A673 (cell line): ENCODE results near the gene CCL11. TPM values are rescaled to one million over a fixed set of nuclear protein-coding genes. Genes with fewer than 3 reads are reported as not detected.

Experiments
- BruUV-seq: library from RNA; stranded (reverse); fragments of 400-500 nt; replicated peaks from 2 replicates; lab custom pipeline; 2021; lab: Mats Ljungman, UMichigan
- CTCF ChIA-PET: fragments of 300-600 bp; sonication (Branson Sonifier 250); formaldehyde crosslinking; loops from one replicate; lab custom pipeline; 2022; ENCODE audit warnings: antibody characterized with exemption; lab: Charles Lee
- POLR2A ChIA-PET: fragments of 300-600 bp; sonication (Branson Sonifier 250); formaldehyde crosslinking; loops from one replicate; lab custom pipeline; 2022; ENCODE audit warnings: antibody characterized with exemption; ENCODE audit not compliant: low non-redundant PET; lab: Charles Lee
- DNase-seq: peaks from one replicate; pipeline ENCODE4 v3.0.0-alpha.2; 2015; ENCODE audit warnings: low spot score
- H3K27ac ChIP-seq: fragments of 200-600 bp; sonication (generic); 2 replicates; pipeline ENCODE4 v1.5.1; 2016; ENCODE audit warnings: mixed run types, low read depth, mild to moderate bottlenecking, mixed read lengths, antibody characterized with exemption, low read length; ENCODE audit not compliant: poor library complexity, severe bottlenecking
- H3K27me3 ChIP-seq: fragments of 200-600 bp; sonication (generic); replicated peaks from 2 replicates; pipeline ENCODE4 v1.6.1; 2017; ENCODE audit warnings: mixed run types, low read depth, mild to moderate bottlenecking, mixed read lengths, antibody characterized with exemption, low read length; ENCODE audit not compliant: insufficient read depth, poor library complexity
- H3K36me3 ChIP-seq: fragments of 200-600 bp; sonication (generic); 2 replicates; pipeline ENCODE4 v1.6.1; 2016; ENCODE audit warnings: mixed run types, mild to moderate bottlenecking, mixed read lengths, antibody characterized with exemption, low read length; ENCODE audit not compliant: insufficient read depth, poor library complexity, severe bottlenecking
- H3K4me1 ChIP-seq: fragments of 200-600 bp; sonication (generic); 2 replicates; pipeline ENCODE4 v1.6.1; 2017; ENCODE audit warnings: mixed run types, mild to moderate bottlenecking, mixed read lengths, antibody characterized with exemption, low read length; ENCODE audit not compliant: insufficient read depth, poor library complexity, severe bottlenecking
- H3K4me3 ChIP-seq: fragments of 200-600 bp; sonication (generic); 2 replicates; pipeline ENCODE4 v1.5.1; 2016; ENCODE audit warnings: low read depth, mixed run types, mild to moderate bottlenecking, mixed read lengths, low read length; ENCODE audit not compliant: poor library complexity, severe bottlenecking
- H3K9me3 ChIP-seq: fragments of 200-600 bp; sonication (generic); 2 replicates; pipeline ENCODE4 v1.6.1; 2016; ENCODE audit warnings: mixed run types, low read depth, mild to moderate bottlenecking, mixed read lengths, antibody characterized with exemption, low read length; ENCODE audit not compliant: poor library complexity, severe bottlenecking
- CTCF ChIP-seq: fragments of 300-800, 200-600 bp; sonication (generic); conservative IDR thresholded peaks from 2 replicates; pipeline ENCODE4 v1.5.1; 2017; ENCODE audit warnings: low read depth, mild to moderate bottlenecking, antibody characterized with exemption, low read length, moderate library complexity, mixed read lengths
- EZH2 ChIP-seq: fragments of 200-600 bp; sonication (generic); IDR thresholded peaks from 2 replicates; pipeline ENCODE4 v1.6.1; 2017; ENCODE audit warnings: borderline replicate concordance, low read depth, mild to moderate bottlenecking, mixed read lengths, antibody characterized with exemption, low read length; ENCODE audit not compliant: poor library complexity, severe bottlenecking
- intact Hi-C: fragments of 100-400 bp; cut with micrococcal nuclease; formaldehyde crosslinking; loops from one replicate; pipeline ENCODE4 v1.10.0; 2022; ENCODE audit not compliant: unreplicated experiment
- total RNA-seq: library from RNA; stranded (reverse); gene quantifications from 2 replicates; pipeline ENCODE4 v1.2.3, GENCODE V29; 2021

Gene CCL11
- total RNA-seq, 1 experiment from 2014 or later: not detected

- Histone ChIP-seq H3K27ac (no peak overlapping the region), H3K27me3 (no peaks in the 10 kb centered on the region), H3K4me3 (no peak overlapping the region), H3K4me1 (no peaks in the 10 kb centered on the region), H3K36me3 (no peaks in the 10 kb centered on the region), H3K9me3 (no peaks in the 10 kb centered on the region)
- ChIA-PET CTCF (no interaction called here), POLR2A (no interaction called here)
- intact Hi-C loops: no loop called here
- TF ChIP-seq CTCF: no peak
- TF ChIP-seq EZH2: no peak
- no peak for DNase-seq
- no TSS peak for BruUV-seq
These were observed 5.0 kb downstream of the CCL11 start for GRCh38 chr17:34290586-34290985.

GRCh38 chr17:34291721-34292348, 6.3 kb downstream of the CCL11 start:
- no peak for DNase-seq
- CTCF ChIA-PET: no interaction called here
- Histone ChIP-seq H3K27me3 (no peaks in the 10 kb centered on the region), H3K4me1 (no peaks in the 10 kb centered on the region), H3K36me3 (no peaks in the 10 kb centered on the region), H3K4me3 (no peak overlapping the region), H3K9me3 (no peaks in the 10 kb centered on the region), H3K27ac (no peak overlapping the region)
- BruUV-seq: no TSS peak
- POLR2A ChIA-PET: no interaction called here
- TF ChIP-seq EZH2 (no peak), CTCF (no peak)
- intact Hi-C loops: no loop called here

- intact Hi-C loops: no loop called here
- ChIA-PET POLR2A (no interaction called here), CTCF (interaction anchor here (0.6 kb wide), 1 partner anchor 12 kb away, joined by 3 read pairs; no protein-coding TSS in a partner anchor)
- no TSS peak for BruUV-seq
- no peaks in the 10 kb centered on the region for H3K27me3 ChIP-seq
- no peak overlapping the region for H3K27ac ChIP-seq
- H3K36me3 ChIP-seq: no peaks in the 10 kb centered on the region
- TF ChIP-seq EZH2: no peak
- no peak for TF ChIP-seq CTCF
- H3K4me3 ChIP-seq: no peak overlapping the region
- no peaks in the 10 kb centered on the region for H3K4me1 ChIP-seq
- no peaks in the 10 kb centered on the region for H3K9me3 ChIP-seq
- no peak for DNase-seq
These were observed 13.5 kb downstream of the CCL11 start for GRCh38 chr17:34299027-34299426.
